Dendritic cell treated with granulocyte-macrophage colony-stimulating factor and Interleukin-4, amounts not matched to agents 40 ng/mL and 50 ng/mL, for 4 days (primary cell): ENCODE results near the gene AGBL5.
A peak's percentile ranks its signal among the peaks of the same experiment; 100 is the strongest.

ENCODE experiments used
- H3K27ac Mint-ChIP-seq: one replicate; pipeline ENCODE4 v1.8.0; 2022; ENCODE audit warnings: mild to moderate bottlenecking, mixed read lengths
- H3K27me3 Mint-ChIP-seq: one replicate; pipeline ENCODE4 v1.8.0; 2022; ENCODE audit warnings: mild to moderate bottlenecking, mixed read lengths
- H3K36me3 Mint-ChIP-seq: one replicate; pipeline ENCODE4 v1.8.0; 2022; ENCODE audit warnings: low read depth, mixed read lengths
- H3K4me1 Mint-ChIP-seq: one replicate; pipeline ENCODE4 v1.8.0; 2022; ENCODE audit warnings: low read depth, mixed read lengths
- H3K4me3 Mint-ChIP-seq: one replicate; pipeline ENCODE4 v1.8.0; 2022; ENCODE audit warnings: mild to moderate bottlenecking, moderate library complexity, mixed read lengths
- H3K9me3 Mint-ChIP-seq: one replicate; pipeline ENCODE4 v1.8.0; 2022; ENCODE audit warnings: mixed read lengths
- intact Hi-C: fragments of 100-400 bp; cut with micrococcal nuclease; formaldehyde crosslinking; loops from one replicate; pipeline ENCODE4 v1.15.0; 2022

Gene AGBL5

GRCh38 chr2:27089111-27089954 lies 37.9 kb downstream of the AGBL5 start:
- no peak overlapping the region for H3K27ac Mint-ChIP-seq
- H3K4me3 Mint-ChIP-seq = no peak overlapping the region
- no peaks in the 10 kb centered on the region for H3K36me3 Mint-ChIP-seq
- no peaks in the 10 kb centered on the region for H3K9me3 Mint-ChIP-seq
- peaks cover 28% of the 10 kb centered on the region for H3K4me1 Mint-ChIP-seq
- intact Hi-C loops = loop anchor here (5.0 kb wide), 1 partner anchor 123 kb away; the partner anchor contains the start of genes ATRAID and SLC5A6
- peaks cover 2% of the 10 kb centered on the region for H3K27me3 Mint-ChIP-seq

DNA sequence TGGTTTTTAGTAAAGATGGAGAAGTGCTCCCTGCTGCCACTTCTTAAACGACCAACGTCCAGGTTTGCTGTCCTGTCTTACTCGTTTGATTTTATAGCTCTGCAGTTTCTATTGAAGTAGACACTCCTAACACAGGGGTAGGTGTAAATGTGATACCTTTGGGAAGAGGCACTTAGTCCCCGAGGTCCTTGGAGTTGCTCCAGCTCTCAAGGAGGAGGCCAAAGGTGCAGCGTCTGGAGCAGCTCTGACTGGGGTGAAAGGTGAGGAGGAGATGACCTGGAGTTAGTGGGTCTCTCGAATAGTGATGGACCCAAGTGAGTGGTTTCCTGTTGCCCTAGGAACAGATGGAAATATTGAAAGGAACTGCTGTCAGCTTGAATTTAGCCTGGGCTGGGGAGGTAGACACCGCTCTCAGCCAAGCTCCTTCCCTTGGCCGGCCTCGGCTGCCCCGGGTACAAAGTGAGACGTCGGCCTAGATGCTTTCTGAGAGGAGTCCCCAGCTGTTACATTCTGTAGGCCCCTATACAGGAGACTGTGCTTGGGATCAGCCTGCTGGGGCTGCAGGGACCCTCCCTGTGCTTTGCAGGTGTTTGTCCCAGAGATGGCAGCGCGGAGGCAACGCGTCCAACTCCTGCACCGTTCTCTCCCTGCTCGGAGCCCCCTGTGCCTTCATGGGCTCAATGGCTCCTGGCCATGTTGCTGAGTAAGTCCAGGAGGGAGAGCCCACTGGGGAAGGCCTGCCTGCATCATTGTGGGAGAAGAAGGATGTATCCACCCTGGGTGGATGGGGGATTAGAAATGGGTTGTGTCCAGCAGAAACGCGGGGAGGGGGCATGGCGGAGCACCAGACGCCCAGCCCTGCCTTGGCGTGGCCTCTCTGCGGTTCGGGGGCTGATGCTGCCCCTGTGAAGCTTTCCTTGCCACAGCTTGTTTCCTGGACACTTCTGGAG lies 40.6 kb downstream of the AGBL5 start:
- Mint-ChIP-seq H3K4me3 (no peak overlapping the region), H3K9me3 (no peaks in the 10 kb centered on the region)

DNA sequence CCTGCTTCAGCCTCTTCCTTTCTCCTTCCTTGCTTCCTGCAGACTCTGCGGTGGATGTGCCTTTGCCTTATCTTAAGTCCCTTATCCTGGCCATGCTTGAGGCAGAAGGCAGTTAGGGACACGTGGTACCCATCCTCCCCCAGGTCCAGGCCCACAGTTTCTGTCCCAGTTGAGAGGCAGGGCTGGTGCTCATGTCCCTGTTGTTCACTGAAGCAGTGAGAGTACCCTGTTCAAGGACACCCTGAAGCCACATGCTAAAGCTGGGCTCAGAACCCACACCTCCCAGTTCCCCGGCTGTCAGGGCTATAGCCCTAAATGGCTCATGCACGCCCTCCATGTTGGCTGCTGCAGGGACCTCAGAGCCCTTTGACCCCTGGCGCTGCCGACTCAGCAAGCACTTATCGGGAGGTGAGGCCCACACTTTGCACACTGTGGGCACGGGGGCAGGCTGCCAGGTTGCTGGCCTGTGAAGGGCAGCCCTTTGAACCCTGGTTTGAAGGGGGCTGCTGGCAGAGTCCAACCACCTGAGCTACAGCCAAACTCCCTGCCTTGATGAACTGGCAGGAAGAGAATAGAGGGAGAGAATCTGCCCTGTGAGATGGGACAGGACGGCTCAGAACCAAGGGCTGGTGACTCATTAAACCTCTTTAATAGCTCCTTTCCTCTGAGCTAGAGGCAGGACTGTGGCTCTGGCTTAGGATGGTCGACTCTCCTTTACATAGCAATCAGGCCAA lies 41.4 kb downstream of the AGBL5 start:
- H3K27me3 Mint-ChIP-seq = no peaks in the 10 kb centered on the region
- no peak overlapping the region for H3K4me3 Mint-ChIP-seq
- H3K9me3 Mint-ChIP-seq = no peaks in the 10 kb centered on the region
- no peak overlapping the region for H3K27ac Mint-ChIP-seq
- peaks cover 28% of the 10 kb centered on the region for H3K4me1 Mint-ChIP-seq
- no peaks in the 10 kb centered on the region for H3K36me3 Mint-ChIP-seq
- intact Hi-C loops = no loop called here

More for the DNA sequence above, 40.6 kb downstream of the AGBL5 start:
- intact Hi-C loops = no loop called here
- Mint-ChIP-seq H3K4me1 (peaks cover 25% of the 10 kb centered on the region), H3K27ac (no peak overlapping the region), H3K27me3 (peaks cover 2% of the 10 kb centered on the region), H3K36me3 (no peaks in the 10 kb centered on the region)

- intact Hi-C loops = no loop called here
- no peak overlapping the region for H3K27ac Mint-ChIP-seq
Observed at GRCh38 chr2:27093430-27094352, 42.2 kb downstream of the AGBL5 start.

GRCh38 chr2:27094353-27094984 lies 43.0 kb downstream of the AGBL5 start:
- Mint-ChIP-seq H3K27me3 (no peaks in the 10 kb centered on the region), H3K9me3 (no peaks in the 10 kb centered on the region), H3K4me1 (peaks cover 23% of the 10 kb centered on the region), H3K4me3 (no peak overlapping the region), H3K27ac (no peak overlapping the region), H3K36me3 (no peaks in the 10 kb centered on the region)
- intact Hi-C loops = no loop called here

More at GRCh38 chr2:27093430-27094352, 42.2 kb downstream of the AGBL5 start:
- Mint-ChIP-seq H3K36me3 (no peaks in the 10 kb centered on the region), H3K27me3 (no peaks in the 10 kb centered on the region), H3K9me3 (no peaks in the 10 kb centered on the region), H3K4me3 (no peak overlapping the region), H3K4me1 (peaks cover 23% of the 10 kb centered on the region)

- no peaks in the 10 kb centered on the region for H3K9me3 Mint-ChIP-seq
- H3K4me1 Mint-ChIP-seq = peaks cover 23% of the 10 kb centered on the region
- intact Hi-C loops = no loop called here
- peak overlapping the region; percentile 70 for H3K4me3 Mint-ChIP-seq
- H3K27me3 Mint-ChIP-seq = no peaks in the 10 kb centered on the region
- no peaks in the 10 kb centered on the region for H3K36me3 Mint-ChIP-seq
- peak overlapping the region; percentile 97 for H3K27ac Mint-ChIP-seq
Observed at GRCh38 chr2:27095427-27095744, 43.9 kb downstream of the AGBL5 start.

- intact Hi-C loops = loop anchor here (2.0 kb wide), 1 partner anchor 207 kb away; no protein-coding TSS in a partner anchor
- no peaks in the 10 kb centered on the region for H3K27me3 Mint-ChIP-seq
- peak overlapping the region; percentile 97 for H3K27ac Mint-ChIP-seq
- H3K36me3 Mint-ChIP-seq = no peaks in the 10 kb centered on the region
- H3K4me3 Mint-ChIP-seq = peak overlapping the region; percentile 70
- no peaks in the 10 kb centered on the region for H3K9me3 Mint-ChIP-seq
- H3K4me1 Mint-ChIP-seq = peaks cover 23% of the 10 kb centered on the region
Observed at GRCh38 chr2:27095745-27096651, 44.5 kb downstream of the AGBL5 start.

DNA sequence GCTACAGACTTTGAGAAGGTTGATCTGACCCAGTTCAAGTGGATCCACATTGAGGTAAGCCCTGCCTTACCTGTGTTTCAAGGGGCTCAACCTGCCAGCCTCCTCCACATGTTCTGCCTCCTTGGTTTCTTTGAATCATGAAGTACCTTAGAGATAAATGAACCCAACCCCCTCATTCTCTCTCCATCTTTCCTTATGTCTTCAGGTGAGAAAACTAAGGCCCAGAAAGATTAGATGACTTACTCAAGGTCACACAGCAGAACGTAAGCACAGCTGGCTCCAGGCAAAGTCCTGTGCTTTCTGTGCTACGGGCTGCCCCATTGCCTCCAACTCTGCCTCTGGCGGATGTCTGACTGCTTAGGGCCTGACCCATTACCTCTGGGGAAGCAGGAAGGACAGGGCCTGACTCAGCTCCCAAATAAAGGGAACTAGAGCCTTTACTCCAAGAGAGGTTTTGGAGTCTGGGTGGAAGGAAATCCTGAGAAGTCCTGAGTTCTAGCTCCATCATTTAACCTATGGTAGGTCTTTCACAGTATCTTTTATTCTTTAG lies 45.4 kb downstream of the AGBL5 start:
- H3K9me3 Mint-ChIP-seq = no peaks in the 10 kb centered on the region
- intact Hi-C loops = loop anchor here (2.0 kb wide), 1 partner anchor 206 kb away; no protein-coding TSS in a partner anchor
- H3K4me3 Mint-ChIP-seq = peak overlapping the region; percentile 70
- H3K27ac Mint-ChIP-seq = peak overlapping the region; percentile 97
- H3K36me3 Mint-ChIP-seq = no peaks in the 10 kb centered on the region
- peaks cover 23% of the 10 kb centered on the region for H3K4me1 Mint-ChIP-seq
- H3K27me3 Mint-ChIP-seq = no peaks in the 10 kb centered on the region

GRCh38 chr2:27097341-27097740 lies 45.9 kb downstream of the AGBL5 start:
- intact Hi-C loops = loop anchor here (2.0 kb wide), 1 partner anchor 205 kb away; no protein-coding TSS in a partner anchor
- Mint-ChIP-seq H3K9me3 (no peaks in the 10 kb centered on the region), H3K27ac (peak overlapping the region; percentile 97), H3K4me1 (peaks cover 23% of the 10 kb centered on the region), H3K27me3 (no peaks in the 10 kb centered on the region), H3K4me3 (no peak overlapping the region), H3K36me3 (no peaks in the 10 kb centered on the region)

GRCh38 chr2:27099334-27099955 lies 48.0 kb downstream of the AGBL5 start:
- Mint-ChIP-seq H3K27me3 (no peaks in the 10 kb centered on the region), H3K27ac (no peak overlapping the region), H3K4me3 (no peak overlapping the region), H3K9me3 (no peaks in the 10 kb centered on the region), H3K36me3 (no peaks in the 10 kb centered on the region), H3K4me1 (peaks cover 23% of the 10 kb centered on the region)
- intact Hi-C loops = no loop called here

DNA sequence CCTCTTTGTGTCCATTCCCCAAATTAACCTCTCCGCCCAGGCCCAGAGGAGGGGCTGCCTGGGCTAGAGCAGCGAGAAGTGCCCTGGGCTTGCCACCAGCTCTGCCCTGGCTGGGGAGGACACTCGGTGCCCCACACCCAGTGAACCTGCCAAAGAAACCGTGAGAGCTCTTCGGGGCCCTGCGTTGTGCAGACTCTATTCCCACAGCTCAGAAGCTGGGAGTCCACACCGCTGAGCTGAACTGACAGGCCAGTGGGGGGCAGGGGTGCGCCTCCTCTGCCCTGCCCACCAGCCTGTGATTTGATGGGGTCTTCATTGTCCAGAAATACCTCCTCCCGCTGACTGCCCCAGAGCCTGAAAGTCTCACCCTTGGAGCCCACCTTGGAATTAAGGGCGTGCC lies 48.6 kb downstream of the AGBL5 start:
- H3K9me3 Mint-ChIP-seq = no peaks in the 10 kb centered on the region
- no peaks in the 10 kb centered on the region for H3K27me3 Mint-ChIP-seq
- no peak overlapping the region for H3K27ac Mint-ChIP-seq
- H3K4me1 Mint-ChIP-seq = peaks cover 23% of the 10 kb centered on the region
- no peak overlapping the region for H3K4me3 Mint-ChIP-seq
- intact Hi-C loops = no loop called here
- no peaks in the 10 kb centered on the region for H3K36me3 Mint-ChIP-seq
